ENCODE results near the gene IL1F10. TPM values are rescaled to one million over a fixed set of nuclear protein-coding genes. Genes with fewer than 3 reads are reported as not detected.

Gene IL1F10
- total and polyA plus RNA-seq, 2 of the 13 experiments (the other 11 are each of a cell fraction or from before 2014, with no cell fraction given), result not detected

DNA sequence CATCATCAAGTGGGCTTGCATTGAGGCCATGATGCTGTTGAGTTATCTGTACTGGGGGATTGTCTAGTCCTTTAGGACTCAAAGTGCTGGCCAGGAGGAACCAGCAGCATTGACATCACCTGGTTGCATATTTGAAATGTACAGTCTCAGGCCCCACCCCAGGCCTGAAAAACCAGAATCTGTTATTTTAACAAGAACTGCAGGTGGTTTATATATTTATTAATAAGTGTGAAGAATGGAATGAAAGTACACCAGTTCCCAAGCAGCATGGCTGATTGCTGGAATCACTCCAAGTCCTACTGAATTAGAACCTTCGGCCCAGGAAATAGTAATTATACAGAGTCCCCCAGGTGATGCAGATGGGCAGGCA lies 2.8 kb downstream of the IL1F10 start:
- H3K4me1 ChIP-seq (ENCODE audit: insufficient read depth, low read length), result no peaks in the 10 kb centered on the region
- H3K27me3 ChIP-seq (ENCODE audit: control insufficient read depth in 1 of 2, insufficient read depth in 2 of 2, low read length in 2 of 2), result peaks cover 2 to 17% of the 10 kb centered on the region in 2 experiments; a peak in 3 of 5 replicates
- in situ Hi-C loops (cut with HindIII; ENCODE audit: extremely low pct_ligation_motif_present, low pct_unique_long_range_greater_than_20kb), result no loop called here
- H3K9me3 ChIP-seq (ENCODE audit: low read length), result no peaks in the 10 kb centered on the region
- no peak overlapping the region for H3K9ac ChIP-seq (ENCODE audit: insufficient read depth, low read depth, low read length)
- DNase-seq (ENCODE audit: low spot score) (no peak), ATAC-seq (no peak), FAIRE-seq (no peak)
- no peaks in the 10 kb centered on the region for H4K20me1 ChIP-seq (ENCODE audit: insufficient read depth, low read length)
- H2AFZ ChIP-seq (ENCODE audit: low read length), result no peak overlapping the region
- H3K27ac ChIP-seq (ENCODE audit: extremely low read length, insufficient read depth, low read length), result no peak overlapping the region
- no peaks in the 10 kb centered on the region for H3K36me3 ChIP-seq (replicated peaks in 1 of 2; ENCODE audit: control insufficient read depth in 1 of 2, insufficient read depth in 2 of 2, low read length in 2 of 2)
- no peaks in the 10 kb centered on the region for H3K79me2 ChIP-seq (ENCODE audit: insufficient read depth, low read length)
- no peak overlapping the region for H3K4me2 ChIP-seq (ENCODE audit: low read depth, low read length)
- intact Hi-C loops (cut with micrococcal nuclease; ENCODE audit: unreplicated experiment), result no loop called here
- no TSS peak for BruUV-seq (replicated peaks)
- TF ChIP-seq SNAPC2 (CRISPR knock-in tag; IDR thresholded peaks at IDR 0.05), result no peak
- no peak for TF ChIP-seq RXRB (CRISPR knock-in tag; IDR thresholded peaks at IDR 0.05; ENCODE audit: borderline replicate concordance)
- TF ChIP-seq, protein P1, sequence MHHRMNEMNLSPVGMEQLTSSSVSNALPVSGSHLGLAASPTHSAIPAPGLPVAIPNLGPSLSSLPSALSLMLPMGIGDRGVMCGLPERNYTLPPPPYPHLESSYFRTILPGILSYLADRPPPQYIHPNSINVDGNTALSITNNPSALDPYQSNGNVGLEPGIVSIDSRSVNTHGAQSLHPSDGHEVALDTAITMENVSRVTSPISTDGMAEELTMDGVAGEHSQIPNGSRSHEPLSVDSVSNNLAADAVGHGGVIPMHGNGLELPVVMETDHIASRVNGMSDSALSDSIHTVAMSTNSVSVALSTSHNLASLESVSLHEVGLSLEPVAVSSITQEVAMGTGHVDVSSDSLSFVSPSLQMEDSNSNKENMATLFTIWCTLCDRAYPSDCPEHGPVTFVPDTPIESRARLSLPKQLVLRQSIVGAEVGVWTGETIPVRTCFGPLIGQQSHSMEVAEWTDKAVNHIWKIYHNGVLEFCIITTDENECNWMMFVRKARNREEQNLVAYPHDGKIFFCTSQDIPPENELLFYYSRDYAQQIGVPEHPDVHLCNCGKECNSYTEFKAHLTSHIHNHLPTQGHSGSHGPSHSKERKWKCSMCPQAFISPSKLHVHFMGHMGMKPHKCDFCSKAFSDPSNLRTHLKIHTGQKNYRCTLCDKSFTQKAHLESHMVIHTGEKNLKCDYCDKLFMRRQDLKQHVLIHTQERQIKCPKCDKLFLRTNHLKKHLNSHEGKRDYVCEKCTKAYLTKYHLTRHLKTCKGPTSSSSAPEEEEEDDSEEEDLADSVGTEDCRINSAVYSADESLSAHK (CRISPR knock-in tag; IDR thresholded peaks at IDR 0.05; ENCODE audit: borderline replicate concordance), result no peak
- no peak for TF ChIP-seq ZNF30 (CRISPR knock-in tag; IDR thresholded peaks at IDR 0.05)
- TF ChIP-seq ZNF550 (CRISPR knock-in tag; IDR thresholded peaks at IDR 0.05; ENCODE audit: borderline replicate concordance), result no peak
- no peak for TF ChIP-seq ZNF549 (CRISPR knock-in tag; IDR thresholded peaks at IDR 0.05)
- TF ChIP-seq, protein P2, sequence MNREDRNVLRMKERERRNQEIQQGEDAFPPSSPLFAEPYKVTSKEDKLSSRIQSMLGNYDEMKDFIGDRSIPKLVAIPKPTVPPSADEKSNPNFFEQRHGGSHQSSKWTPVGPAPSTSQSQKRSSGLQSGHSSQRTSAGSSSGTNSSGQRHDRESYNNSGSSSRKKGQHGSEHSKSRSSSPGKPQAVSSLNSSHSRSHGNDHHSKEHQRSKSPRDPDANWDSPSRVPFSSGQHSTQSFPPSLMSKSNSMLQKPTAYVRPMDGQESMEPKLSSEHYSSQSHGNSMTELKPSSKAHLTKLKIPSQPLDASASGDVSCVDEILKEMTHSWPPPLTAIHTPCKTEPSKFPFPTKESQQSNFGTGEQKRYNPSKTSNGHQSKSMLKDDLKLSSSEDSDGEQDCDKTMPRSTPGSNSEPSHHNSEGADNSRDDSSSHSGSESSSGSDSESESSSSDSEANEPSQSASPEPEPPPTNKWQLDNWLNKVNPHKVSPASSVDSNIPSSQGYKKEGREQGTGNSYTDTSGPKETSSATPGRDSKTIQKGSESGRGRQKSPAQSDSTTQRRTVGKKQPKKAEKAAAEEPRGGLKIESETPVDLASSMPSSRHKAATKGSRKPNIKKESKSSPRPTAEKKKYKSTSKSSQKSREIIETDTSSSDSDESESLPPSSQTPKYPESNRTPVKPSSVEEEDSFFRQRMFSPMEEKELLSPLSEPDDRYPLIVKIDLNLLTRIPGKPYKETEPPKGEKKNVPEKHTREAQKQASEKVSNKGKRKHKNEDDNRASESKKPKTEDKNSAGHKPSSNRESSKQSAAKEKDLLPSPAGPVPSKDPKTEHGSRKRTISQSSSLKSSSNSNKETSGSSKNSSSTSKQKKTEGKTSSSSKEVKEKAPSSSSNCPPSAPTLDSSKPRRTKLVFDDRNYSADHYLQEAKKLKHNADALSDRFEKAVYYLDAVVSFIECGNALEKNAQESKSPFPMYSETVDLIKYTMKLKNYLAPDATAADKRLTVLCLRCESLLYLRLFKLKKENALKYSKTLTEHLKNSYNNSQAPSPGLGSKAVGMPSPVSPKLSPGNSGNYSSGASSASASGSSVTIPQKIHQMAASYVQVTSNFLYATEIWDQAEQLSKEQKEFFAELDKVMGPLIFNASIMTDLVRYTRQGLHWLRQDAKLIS (CRISPR knock-in tag; IDR thresholded peaks at IDR 0.05), result no peak
- CTCF ChIA-PET (ENCODE audit: low intra/inter-chr PET ratio, low total read pairs), result no interaction called here
- H3K4me3 ChIP-seq (replicated peaks in 1 of 3; ENCODE audit: insufficient read depth in 1 of 3, low read depth in 2 of 3, low read length in 3 of 3), result no peak overlapping the region
- POLR2A ChIA-PET, result no interaction called here
- WGBS (ENCODE audit: low lambda C conversion rate), result 75% methylated on average over 1 of the region's 1 CpG

Measured in HepG2 (cell line).